Peyer's patch (tissue), 4 donors: Measurements from ENCODE around the gene MPC1.
A peak's percentile ranks its signal among the peaks of the same experiment; 100 is the strongest.

Experiments used
- POLR2A ChIP-seq, 2 donors: fragments of 450-650 bp; IDR thresholded peaks; one replicate each; pipeline ENCODE4 v1.5.1; 2017; ENCODE audit warnings: antibody characterized with exemption in 2 of 2, mild to moderate bottlenecking in 2 of 2, moderate library complexity in 2 of 2
- TF ChIP-seq, protein P1 (sequence below), 6 experiments: fragments of 450-650 bp in 4 of 6; fragments of 200-600 bp in 2 of 6; sonication (generic) in 1 of 6; IDR thresholded peaks; one replicate each; pipeline ENCODE4 v1.5.1; 2017 to 2019; ENCODE audit warnings: antibody characterized with exemption in 6 of 6, mild to moderate bottlenecking in 3 of 6, moderate library complexity in 1 of 6

DNA sequence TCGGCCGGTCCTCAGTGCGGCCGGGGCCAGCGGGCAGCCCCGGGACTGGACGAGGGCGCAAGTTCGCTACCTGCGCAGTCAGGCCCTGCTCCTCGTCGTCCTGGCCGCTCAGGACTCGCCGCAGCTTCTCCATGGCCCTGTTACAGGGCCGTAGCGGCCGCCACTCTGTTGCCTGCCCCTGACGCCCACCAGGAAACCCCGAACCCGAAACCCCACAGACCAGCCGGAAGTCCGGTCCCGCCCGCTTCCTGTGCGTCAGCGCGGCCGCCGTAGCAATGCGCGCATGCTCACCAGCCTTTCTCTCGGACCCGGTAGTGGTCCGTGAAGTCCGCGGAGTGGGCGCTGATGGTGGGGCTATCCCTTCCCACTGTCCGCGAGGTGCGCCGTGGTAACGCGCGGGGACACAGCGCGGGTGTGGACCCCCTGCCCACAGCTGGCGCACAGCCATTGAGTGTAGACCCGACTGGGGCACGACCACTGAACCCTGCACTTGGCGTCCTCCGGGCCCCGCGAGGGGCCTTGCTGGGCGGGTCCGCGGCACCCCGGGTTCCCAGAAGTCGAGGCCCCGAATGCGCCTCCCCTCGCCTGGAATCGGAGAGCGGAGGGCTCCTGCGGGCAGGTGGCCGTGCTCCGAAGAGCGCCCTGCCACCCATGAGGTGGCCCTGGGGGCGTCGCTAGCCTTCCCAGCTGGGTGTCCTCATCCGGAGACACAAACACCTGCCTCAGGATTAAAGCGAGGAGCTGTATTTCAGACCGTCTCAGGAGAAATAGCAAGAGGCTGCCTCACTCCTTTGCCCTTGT, 40.2 kb downstream of the MPC1 start, which contains the start of gene SFT2D1:
- TF ChIP-seq, protein P1, sequence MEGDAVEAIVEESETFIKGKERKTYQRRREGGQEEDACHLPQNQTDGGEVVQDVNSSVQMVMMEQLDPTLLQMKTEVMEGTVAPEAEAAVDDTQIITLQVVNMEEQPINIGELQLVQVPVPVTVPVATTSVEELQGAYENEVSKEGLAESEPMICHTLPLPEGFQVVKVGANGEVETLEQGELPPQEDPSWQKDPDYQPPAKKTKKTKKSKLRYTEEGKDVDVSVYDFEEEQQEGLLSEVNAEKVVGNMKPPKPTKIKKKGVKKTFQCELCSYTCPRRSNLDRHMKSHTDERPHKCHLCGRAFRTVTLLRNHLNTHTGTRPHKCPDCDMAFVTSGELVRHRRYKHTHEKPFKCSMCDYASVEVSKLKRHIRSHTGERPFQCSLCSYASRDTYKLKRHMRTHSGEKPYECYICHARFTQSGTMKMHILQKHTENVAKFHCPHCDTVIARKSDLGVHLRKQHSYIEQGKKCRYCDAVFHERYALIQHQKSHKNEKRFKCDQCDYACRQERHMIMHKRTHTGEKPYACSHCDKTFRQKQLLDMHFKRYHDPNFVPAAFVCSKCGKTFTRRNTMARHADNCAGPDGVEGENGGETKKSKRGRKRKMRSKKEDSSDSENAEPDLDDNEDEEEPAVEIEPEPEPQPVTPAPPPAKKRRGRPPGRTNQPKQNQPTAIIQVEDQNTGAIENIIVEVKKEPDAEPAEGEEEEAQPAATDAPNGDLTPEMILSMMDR (IDR thresholded peaks at IDR 0.05) = peak in 1 of 6 experiments; percentile 5
- peak; percentile 71 to 85 for TF ChIP-seq POLR2A (IDR thresholded peaks at IDR 0.05)
